LHCN-M2 (cell line): Measurements from ENCODE around the gene PGAP2. TPM values are rescaled to one million over a fixed set of nuclear protein-coding genes. Genes with fewer than 3 reads are reported as not detected.

Source experiments
- DNase-seq: peaks from one replicate; pipeline ENCODE4 v3.0.0-alpha.2; 2012; ENCODE audit warnings: low read depth
- total RNA-seq: library from RNA; depleted of rRNA; stranded (reverse); fragments of >200 nt; gene quantifications from 2 replicates; pipeline ENCODE4 v1.2.3, GENCODE V29; 2014

Gene PGAP2
- total RNA-seq, 1 experiment from 2014 or later = 13.7 TPM

DNA sequence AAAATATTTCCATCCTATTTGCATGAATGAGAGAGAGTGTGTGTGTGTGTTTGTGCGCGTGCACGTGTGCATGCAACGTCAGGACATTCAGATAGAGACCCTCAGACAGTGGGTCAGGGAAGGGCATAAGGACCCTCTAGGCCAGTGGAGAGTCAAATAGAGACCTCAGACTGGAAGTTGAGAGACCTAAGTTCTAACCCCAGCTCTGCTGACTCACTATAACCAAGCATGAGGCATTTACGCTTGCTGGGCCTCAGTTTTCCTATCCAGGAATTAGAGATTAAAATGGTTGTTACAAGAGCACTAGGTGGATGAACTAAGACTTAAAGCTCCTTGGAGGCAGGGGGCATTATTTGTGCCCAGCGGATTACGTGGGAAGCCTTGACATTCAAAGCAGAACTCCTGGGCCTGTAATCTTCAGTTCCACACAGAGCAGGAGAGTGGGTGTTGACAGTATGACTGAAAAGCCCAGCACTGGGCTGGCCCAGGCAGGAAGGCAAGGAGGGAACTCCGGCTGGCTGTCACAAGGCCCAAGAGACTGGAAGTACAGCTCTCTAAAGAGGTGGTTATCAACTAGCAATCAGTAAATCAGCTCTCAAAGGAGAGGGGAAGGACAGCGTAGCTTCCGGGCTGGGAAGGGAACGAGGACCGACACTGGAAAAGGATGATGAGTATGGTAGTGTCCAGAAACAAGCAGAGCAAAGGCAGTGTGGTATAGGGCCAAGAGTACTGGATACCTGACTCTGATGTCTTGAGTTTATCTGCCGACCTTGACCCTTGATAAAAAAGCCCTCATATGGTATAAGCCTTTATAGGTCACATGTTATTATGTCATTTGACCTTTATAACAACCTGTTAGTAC, 23.2 kb downstream of the PGAP2 start:
- DNase-seq = no peak

DNA sequence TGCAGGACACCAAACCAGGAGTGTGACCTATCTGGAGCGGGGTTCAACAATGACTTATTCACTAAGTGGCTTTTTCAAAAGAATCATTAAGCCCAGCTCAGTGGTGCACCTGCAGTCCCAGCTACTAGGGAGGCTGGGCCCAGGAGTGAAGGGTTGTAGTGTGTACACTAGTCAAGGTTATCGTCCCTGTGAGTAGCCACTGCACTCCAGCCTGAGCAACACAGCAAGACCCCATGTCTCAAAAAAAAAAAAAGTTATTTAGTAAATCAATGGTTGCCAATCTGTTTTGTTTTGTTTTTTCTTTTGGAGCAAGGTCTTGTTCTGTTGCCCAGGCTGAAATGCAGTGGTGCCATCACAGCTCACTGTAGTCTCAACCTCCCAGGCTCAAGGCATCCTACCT, 24.5 kb downstream of the PGAP2 start:
- no peak for DNase-seq

DNA sequence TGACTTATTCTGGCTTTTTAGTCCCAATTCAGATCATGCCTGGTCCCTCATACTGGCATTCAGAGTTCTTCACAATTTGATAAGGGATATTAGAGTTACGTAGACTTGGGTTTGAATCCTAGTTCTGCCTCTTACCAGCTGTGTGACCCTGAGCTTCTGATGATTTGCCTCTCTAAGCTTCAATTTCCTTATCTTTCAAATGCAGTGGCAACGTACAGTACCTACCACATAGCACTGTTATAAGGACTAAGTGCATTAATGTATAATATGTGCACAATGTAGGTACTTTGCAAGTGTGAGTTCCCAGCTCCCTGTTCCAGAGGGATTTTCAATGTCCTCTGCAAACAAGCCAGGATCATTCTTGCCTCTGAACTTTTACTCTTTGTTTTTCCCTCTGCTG, 25.1 kb downstream of the PGAP2 start:
- DNase-seq = no peak

DNA sequence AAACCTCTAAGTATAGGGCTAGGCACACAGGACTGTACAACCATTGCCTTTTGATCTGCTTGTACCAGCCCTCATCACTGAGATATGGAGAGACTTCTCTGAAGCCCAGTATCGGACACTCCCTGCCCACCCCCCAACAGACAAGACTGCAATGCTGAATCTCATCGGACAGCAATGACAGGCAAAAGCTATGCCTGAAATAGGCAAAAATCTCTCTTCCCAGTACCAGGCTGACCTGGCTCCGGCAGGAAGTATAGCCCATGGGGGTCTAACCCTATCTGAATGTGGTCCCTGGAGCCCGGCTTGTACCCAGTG, 25.9 kb downstream of the PGAP2 start:
- no peak for DNase-seq

DNA sequence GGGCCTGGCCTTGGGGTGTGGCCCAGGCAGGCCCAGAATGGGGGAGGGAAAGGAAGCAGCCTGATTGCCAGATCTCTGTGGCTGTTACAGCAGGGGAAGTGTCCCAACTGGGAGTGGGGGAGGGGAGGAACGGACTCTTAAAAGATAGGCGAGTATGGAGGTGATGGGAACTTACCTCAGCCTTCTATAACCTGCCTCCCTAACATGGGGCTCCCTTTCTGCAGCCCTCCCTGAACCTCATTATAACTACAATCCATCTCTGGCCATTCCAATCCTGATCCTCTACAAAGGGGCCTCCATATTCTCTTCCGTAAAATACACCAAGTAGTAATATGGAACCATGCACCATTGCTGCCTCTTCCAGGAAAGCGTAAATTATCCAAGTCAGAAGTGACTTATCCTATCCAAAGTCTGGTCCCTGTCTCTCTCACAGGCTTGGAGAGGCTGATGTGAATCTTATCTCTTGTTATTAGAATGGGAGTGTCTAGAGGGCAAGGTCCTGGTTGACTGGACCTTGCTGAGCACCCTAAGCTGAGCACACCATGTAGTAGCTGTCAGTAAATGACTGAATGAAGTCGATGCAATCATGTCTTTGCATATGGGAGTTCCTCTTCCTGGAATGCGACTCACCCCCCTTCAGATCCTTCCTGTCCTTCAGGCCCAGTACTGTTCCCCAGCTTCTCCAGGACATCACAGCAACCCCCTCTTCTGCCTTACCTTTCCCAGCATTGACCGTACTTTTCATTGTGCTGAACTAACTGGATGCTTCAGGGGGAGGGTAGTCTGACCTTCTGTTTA, 26.5 kb downstream of the PGAP2 start:
- no peak for DNase-seq

DNA sequence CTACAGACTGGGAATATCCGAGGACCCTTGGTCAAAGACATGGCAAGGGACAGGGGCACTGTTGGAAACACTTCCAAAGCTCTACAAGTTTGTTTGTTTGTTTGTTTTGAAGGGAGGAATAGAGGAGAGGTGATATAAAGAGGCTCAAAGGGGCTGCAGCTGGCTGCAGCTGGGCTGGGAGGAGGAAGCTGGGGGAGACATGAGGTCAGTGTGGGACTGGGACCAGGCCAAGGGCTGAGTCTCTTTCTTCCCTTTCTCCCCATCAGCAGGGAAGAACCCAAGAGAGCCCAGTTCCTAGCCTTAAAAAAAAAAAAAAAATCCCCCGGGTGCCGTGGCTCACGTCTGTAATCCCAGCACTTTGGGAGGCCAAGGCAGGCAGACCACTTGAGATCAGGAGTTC, 27.4 kb downstream of the PGAP2 start:
- no peak for DNase-seq

DNA sequence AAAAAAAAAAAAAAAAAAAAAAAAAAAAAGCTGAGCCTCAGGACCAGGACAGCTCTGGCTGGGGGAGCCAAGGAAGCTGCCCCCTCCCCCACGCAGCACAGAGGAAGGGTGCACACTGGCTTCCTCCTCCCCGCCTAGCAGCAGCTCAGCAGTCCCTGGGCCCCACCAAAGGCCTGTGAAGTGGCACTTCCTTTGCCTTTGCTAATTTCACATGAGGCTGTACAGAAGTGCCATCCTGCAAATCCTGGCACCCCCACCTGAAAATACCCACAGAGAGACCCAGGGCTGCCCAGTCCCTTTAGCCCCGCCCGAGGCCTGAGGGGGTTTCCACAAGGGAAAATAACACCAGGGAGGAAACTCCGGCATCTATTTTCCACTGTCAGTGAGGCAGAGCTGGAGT, 28.5 kb downstream of the PGAP2 start:
- no peak for DNase-seq

DNA sequence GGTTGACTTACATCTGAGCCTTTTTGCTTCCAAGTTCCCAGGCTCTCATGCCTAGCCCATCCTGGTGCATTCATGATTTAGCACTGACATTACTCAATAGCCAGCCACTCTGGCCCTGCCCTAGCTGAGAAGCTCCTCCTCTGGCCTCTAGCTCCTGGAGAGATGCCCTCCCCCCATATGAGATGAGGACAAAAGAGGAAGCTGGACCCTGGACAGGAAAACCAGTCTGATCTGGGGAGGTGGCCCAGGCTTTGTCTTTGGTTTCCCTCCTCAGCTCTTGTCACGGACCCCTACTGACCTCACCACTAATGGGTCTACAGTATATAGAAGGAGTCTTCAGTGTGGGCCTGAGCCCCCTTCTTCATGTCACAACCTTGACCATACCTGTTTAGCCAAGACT, 29.4 kb downstream of the PGAP2 start:
- DNase-seq = no peak

DNA sequence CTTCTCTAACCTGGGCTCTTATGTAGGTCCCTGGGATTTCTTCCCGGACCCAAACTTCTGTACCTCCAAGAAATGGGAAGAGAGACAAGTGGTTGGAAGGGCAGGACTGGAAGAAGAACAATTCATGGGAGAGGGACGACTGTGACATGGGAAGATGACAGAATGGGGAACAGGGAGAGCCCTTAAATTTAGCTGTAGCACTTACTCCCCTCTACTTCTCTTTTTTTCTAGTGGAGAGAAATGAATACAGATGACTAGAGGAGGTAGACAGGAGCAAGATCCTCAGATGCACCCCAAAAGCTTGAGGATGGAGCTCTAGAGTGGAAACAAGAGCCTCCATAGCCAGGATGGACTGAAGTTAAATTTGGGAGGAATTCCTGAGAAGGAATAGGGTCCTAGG, 30.1 kb downstream of the PGAP2 start:
- no peak for DNase-seq

DNA sequence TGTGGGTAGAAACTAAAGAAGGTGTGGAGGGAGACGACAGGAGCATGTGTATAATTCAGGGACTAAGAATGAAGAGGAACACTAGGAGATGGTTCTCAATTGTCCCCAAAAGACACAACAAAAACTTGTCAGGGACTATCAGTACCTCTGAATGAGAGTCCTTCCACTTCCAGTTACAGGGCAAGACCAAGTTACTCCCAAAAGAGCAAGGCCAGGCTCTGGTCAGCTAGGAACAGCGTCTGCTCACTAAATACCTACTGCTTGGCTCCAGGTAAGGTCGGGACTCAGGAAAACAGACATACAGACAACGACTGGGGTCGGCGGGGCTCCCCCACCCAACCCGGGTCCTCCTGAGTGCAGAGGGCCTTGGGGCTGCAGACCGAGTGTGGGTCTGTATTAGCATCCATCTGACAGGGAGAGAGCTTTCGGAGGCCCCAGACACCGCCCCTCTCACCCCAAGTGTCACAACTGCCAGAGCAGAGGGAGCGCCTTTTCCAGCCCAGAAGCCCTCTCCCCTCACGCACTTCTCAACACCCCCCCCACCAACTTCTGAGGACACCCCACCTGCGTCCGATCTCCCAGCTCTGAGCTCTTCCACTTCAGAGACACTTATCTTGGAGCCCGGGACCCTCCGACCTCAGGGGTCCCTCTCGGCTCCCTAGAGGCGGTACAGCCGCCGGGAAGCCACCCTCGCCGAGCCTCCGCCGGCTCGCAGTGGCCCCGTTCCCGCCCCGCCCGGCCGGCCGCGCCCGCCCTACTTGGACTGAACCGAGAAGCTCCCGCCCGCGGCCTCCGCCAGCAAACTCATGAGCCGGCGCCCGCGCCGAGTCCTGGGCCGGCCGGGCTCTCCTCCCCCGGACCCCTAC, 31.9 kb downstream of the PGAP2 start:
- no peak for DNase-seq

DNA sequence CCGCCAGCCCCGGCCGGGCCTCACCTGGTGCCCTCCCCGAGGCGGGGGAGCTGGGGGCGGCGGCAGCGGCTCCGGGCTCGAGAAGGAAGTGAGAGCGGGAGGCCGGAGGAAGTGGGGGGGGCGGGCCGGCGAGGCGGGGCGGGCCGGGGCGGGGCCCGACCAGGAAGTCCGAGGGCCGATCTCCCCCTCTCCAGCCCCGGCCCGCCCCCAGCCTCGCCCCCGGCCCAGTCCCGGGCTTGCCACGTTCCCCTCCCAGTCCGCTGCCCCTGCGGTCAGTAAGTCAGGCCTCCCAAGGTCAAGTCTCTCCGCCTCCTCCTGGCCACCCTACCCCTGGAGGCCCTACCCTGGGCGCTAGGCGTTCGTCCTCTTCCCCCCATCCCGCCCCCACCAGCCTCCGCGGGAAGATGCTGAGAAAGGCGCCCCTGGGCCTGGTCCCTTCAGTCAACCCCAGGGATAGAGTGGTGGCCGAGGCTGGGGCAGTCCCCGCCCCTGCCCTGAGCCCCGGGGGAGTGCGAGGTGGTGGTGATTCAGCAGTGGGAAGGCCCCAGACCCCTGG, 32.6 kb downstream of the PGAP2 start, which contains the start of gene RHOG:
RHOG (minus strand) TSS at position 90 of the 556 bp plus-strand sequence. CDS start 12,821 bp downstream, outside the sequence.
- DNase-seq = peak; percentile 85

DNA sequence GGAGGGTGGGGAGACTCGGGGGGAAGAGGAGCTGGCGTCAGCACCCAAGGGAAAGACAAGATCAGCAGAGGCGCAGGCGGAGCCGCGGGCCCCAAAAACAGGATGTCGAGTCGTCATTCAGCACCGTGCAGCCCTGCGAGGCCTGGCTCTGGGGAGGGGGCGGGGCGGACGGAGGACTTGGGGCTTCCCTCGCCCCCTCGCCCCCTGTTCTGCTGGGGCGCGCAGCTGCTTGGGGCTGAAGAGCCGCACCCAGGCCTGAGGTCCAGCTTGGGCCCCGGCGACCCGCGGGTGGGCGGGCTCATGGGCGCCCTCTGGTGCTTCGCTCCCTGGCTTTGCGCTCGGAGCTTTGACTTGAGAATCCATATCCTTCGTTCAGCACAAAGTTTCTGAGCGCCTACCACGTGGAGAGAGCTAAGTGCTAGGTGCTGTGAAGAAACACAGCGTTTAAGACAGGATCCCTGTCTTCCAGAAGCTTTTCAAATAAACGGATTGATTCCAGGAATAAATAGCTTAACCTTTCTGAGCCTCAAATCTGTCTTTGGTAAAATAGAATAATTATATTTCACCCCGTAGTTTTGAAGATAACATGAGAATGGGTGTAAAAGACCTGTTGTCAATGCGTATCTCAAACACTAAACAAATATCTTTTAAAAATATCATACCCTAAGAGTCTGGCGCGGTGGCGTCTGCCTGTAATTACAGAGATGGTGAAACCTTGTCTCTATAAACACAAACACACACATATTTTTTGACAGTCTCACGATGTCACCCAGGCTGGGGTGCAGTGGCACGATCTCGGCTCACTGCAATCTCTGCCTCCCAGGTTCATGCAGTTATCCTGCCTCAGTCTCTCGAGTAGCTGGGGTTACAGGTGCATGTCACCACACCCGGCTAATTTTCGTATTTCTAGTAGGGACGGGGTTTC, 33.3 kb downstream of the PGAP2 start:
- peak; percentile 83 for DNase-seq

DNA sequence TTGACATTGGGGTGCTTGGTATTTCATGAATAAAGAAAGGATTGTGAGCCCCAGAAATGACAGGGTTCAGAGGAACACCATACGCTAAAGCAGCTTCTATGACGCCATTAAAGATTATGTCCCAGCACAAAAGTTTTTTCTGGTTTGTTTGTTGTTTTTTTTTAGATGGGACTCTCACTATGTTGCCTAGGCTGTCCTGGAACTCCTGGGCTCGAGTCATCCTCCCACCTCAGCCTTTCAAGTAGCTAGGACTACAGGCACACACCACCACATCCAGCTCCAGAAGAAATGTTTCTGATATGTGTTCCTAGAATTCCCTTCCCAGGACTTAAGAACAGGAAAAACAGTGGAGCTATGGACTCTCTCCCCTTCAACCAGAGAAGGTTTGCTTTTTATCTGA, 35.0 kb downstream of the PGAP2 start:
- no peak for DNase-seq

DNA sequence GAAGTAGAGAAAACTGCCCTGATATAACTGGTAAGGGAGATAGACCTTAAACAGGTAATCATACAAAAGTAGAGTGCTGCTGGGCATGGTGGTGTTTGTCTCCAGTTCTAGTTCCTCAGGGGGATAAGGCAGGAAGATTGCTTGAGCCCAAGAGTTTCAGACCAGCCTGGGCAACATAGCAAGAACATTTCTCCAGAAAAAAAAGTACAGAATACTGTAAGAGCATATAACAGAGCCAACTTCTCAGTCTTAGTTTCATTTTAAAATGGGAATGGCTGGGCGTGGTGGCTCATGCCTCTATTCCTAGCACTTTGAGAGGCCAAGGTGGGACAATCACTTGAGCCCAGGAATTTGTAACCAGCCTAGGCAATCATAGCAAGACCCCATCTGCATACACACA, 36.9 kb downstream of the PGAP2 start:
- DNase-seq = no peak

DNA sequence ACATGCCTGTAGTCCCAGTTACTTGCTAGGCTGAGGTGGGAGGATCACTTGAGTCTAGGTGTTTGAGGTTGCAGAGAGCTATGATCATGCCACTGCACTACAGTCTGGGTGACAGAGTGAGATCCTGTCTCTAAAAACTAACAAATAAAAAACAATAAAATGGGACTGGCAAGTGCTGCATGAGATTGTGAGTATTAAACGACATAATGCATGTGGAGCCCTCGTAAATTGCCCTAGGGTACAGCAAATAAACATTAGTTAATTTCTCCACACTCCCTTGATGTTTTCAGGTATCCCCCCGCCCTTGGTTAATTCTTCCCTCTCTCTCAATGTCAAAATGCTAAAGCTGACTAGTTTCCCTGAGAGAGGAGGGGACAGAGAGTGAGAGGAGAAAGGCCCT, 37.3 kb downstream of the PGAP2 start:
- DNase-seq = no peak

DNA sequence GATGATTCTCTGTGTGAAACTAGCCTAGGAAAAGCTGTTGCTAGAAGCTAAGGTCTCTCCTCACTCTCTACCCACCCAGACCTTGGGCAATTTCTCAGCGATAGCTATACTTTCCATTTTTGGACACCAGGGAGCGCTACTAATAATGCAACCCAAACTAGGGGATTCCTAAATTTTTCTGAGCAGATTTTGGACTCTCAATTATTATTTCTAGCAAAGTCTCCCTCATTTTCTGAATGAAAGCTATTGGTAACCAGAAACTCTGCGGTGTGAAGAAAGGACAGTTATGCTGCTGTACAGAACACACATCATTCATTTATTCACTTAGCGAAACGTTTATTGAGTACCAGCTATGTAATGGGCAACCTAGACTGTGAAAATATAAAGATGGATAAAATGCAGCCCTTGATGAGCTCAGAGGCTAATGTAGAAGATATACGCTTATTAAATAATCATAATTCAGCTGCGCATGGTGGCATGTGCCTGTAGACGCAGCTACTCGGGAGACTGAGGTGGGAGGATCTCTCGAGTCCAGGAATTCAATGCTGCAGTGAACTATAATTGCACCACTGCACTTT, 41.0 kb downstream of the PGAP2 start:
- peak; percentile 55 for DNase-seq

DNA sequence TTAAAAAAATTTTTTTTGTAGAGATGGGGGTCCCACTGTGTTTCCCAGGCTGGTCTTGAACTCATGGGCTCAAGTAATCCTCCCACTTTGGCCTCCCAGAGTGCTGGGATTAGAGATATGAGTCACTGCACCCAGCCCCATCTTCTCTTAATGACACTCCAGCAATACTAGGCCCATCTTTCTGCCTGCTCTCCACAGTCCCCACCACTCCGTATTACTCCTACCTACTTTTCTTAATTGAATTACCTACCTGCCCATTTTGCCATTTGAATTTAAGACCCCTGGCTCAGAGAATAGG, 45.1 kb downstream of the PGAP2 start:
- no peak for DNase-seq

DNA sequence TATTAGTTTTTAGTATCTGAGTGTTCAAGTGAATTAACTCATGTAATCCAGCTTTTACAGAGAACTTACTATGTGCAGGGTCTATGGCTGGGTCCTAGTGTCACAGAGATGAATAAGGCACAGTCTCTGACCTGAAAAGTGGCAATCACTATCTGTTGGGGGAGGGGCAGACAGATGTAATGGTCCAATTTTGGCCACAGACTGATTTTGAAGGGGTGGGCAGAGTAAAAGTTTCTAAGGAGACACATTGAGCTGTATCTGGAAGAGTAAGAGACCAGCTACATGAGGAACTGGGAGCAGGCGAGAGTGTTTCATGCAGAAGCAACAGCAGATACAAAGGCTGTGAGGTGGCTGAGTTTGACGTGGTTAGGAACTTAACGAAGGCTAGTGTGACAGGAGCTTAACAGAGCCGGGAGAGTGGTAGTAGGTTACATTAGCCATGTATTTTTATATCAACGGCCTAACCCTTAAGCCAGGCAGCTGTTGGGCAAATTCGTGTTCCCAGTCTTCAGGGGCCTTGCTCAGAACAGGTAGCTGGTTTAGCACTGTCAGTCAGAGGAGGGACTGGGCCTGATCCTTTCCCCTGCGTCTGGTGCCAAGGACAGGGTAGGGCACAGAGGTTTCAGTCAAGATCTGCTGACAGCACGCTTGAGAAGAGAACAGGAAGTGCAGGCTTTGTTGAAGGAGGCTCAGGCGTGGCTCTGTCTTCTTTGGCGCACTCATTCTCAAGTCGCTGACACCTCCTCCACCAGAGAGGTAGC, 45.7 kb downstream of the PGAP2 start:
- DNase-seq = no peak

DNA sequence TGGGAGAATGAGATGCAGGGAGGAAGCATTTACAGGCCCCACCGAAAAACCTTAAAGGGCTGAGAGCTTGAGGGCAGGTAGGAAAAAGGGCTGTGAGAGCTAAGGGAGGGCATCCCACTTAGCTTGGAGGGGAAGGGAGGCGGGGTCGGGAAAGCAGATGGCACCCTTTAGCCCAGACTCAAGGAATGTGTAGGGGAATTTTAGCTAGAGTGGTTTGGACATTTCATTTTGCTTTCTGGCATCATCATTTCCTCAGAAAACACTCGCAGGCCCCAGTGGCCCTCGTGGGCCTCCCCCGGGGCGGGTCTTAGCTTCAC, 46.3 kb downstream of the PGAP2 start:
- no peak for DNase-seq
